HG03460 (cell line): Measurements from ENCODE around the gene KDM5B.

Source experiments
- ATAC-seq: cut with Tn5 transposase; IDR thresholded peaks from one replicate; pipeline ENCODE4 v1.9.1; 2021; ENCODE audit not compliant: unreplicated experiment

The KDM5B gene

DNA sequence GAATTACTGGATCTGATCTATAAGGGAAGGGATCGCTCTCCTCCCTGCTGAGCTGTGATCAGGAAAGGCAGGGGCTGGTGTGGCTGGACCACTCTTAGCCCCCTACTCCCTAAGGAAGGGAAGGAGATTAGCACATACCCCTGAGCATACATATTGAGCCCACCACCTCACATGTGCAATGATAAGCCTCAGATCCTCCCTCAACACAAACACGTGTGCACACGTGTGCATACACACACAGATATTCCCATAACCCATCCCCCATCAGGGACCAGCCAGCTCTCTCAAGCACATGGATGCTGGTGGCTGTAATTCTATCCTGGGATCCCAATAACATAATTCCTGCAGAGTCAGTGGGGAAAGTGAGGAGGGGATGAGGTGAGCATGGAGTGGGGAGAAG, 119.1 kb downstream of the KDM5B start:
- ATAC-seq, result no peak

- no peak for ATAC-seq
Measured at GRCh38 chr1:202688401-202688800, 119.8 kb downstream of the KDM5B start.

DNA sequence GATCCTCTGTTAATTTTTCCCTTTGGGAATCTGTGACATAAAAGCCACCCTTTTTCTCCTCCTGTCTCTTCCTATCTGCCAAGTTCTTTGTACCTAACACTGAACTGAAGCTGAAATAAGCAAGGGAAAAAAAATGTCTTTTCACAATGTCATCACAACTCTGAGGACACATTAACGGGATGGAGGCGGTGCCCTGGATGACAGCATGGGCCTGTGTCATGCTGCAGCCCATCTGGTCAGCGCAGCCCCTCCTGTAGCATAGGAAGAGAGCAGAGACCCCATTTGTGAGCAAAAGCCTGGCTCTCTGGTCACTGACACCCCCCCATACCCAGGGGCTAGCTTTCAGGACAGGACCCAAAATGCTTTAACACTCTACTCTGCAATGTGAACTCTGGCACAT, 120.4 kb downstream of the KDM5B start:
- no peak for ATAC-seq

DNA sequence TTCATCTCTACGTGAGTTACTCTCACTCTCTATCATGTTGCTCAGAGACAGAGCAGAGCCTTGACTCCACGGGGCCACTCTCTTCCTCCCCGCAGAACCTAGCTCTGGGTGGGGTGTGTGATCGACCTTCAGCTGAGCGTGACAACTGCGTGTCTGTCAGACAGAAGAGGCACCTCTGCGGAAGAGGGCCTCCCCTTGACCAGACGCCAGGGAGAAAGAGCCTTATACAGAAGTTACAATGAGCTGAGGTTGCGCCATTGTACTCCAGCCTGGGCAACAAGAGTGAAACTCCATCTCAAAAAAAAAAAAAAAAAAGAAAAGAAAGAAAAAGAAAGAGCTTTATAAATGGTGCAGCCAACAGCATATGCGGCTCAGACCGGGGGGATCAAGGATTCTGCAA, 120.9 kb downstream of the KDM5B start:
- ATAC-seq, result no peak

- no peak for ATAC-seq
Measured at GRCh38 chr1:202685641-202686040, 122.6 kb downstream of the KDM5B start.

- ATAC-seq, result no peak
Measured at GRCh38 chr1:202684716-202685115, 123.5 kb downstream of the KDM5B start.

DNA sequence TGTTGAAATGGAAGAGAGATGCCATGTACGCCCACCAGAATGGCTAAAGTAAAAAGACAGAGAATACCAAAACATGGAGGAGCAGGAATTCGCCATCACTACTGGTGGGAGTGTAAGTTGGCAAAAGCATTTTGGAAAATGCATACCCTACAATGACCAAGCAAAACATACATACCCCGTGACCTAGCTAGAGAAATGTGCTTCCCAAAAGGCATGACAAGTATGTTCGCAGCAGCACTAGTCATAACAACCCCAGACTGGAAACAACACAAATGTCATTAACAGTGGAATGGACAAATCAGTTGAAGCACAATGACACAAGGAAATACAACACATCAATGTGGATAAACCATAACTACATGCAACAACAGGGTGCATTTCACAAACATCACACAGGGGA, 125.2 kb downstream of the KDM5B start:
- ATAC-seq, result no peak

DNA sequence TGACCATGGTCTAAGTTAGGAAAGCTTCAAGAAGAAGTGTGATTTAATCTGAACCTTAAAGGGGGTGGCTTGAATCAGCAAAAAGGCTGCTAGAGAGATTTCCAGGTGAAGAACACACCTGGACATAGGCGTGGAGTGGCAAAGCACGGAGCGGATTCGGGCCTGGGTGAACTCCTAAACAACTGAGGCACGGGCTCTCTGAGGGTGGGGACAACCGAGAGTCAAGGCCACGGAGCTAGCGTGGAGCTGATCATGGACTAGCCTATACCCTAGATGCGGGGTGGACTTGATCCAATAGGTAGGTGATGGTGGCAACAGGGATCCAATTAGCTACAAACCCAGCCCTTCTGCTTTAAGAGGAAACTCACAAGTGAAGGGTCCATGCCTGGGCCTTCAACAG, 125.7 kb downstream of the KDM5B start:
- ATAC-seq, result no peak

- no peak for ATAC-seq
Measured at GRCh38 chr1:202681736-202682420, 126.3 kb downstream of the KDM5B start.

- ATAC-seq, result no peak
Measured at GRCh38 chr1:202680586-202681352, 127.5 kb downstream of the KDM5B start.

DNA sequence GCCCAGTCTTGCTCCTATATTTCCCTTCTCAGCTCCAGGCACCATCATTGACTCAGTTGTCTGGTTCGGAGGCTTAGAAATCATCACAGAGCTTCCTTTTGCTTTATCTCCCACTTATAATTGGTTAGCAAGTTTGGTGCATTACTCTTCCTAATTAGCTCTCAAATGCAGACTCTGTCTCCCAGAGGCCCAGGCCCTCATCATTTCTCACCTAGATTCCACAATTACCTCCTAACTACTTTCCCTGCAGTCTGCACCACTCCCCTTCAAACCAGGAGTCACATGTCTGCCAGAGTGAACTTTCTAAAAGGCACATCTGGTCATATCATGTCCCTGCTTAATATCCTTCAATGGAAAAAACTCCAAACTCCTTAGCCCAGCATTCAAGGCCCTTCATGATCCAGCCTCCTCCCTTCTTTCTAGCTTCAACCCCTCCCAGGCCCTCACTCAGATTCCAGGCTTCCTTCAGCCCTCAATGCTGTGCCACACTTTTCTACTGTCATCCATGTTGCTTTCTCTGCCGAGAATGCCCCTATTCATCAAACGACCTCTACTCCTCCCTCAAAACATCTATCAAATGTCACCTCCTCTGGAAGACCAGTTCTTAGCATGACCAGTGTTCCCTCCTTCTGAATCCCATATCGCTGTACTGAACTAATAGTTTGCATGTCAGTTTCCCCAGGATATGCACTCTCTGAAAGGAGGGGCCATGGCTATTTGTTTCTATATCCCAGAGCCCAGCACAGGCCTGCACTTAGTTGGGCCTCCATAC, 128.6 kb downstream of the KDM5B start:
- no peak for ATAC-seq

DNA sequence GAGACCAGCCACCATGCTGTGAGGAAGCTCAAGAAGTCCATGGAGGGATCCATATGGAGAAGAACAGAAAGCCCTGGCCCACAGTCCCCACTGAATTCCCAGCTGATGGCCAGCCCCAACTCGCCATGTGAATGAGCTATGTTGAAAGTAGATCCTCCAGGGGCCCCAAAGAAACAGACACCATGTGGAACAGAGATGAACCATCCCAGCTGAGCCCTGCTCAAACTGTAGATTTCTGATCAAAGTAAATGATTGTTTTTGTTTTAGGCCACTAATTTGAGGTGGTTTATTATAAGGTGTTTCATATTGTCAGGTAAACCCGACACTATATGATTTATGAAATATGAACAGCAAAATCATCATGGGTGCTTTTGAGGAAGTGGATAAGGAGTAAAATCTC, 130.8 kb downstream of the KDM5B start:
- no peak for ATAC-seq
